PC-3 (cell line): Measurements from ENCODE around the gene SERPINI1. TPM values are rescaled to one million over a fixed set of nuclear protein-coding genes. Genes with fewer than 3 reads are reported as not detected.

Experiments used
- ATAC-seq: fragments of 200-7000 bp; cut with Tn5 transposase; 2 replicates; pipeline ENCODE4 v1.9.1; 2020; ENCODE audit warnings: mild to moderate bottlenecking, moderate library complexity
- BruUV-seq: library from RNA; stranded (reverse); fragments of 400-500 nt; replicated peaks from 2 replicates; lab custom pipeline; 2021; lab: Mats Ljungman, UMichigan
- CTCF ChIA-PET: fragments of 300-600 bp; sonication (Branson Sonifier 250); formaldehyde crosslinking; loops from one replicate; lab custom pipeline; 2022; ENCODE audit warnings: antibody characterized with exemption; lab: Charles Lee
- POLR2A ChIA-PET: fragments of 300-600 bp; sonication (Branson Sonifier 250); formaldehyde crosslinking; loops from one replicate; lab custom pipeline; 2022; ENCODE audit warnings: antibody characterized with exemption; ENCODE audit not compliant: unreplicated experiment; lab: Charles Lee
- DNase-seq: peaks from one replicate; pipeline ENCODE4 v3.0.0-alpha.2; 2015
- H2AFZ ChIP-seq: fragments of 300-600 bp; sonication (generic); 2 replicates; pipeline ENCODE4 v1.6.0; 2016; ENCODE audit warnings: antibody characterized with exemption, low read length
- H3F3A ChIP-seq: fragments of 300-600 bp; sonication (generic); one replicate; pipeline ENCODE4 v1.6.0; 2017; ENCODE audit warnings: antibody characterized with exemption, low read length, control low read depth, mild to moderate bottlenecking; ENCODE audit not compliant: unreplicated experiment
- H3K27ac ChIP-seq: fragments of 300-600 bp; sonication (generic); 2 replicates; pipeline ENCODE4 v1.5.1; 2016; ENCODE audit warnings: mild to moderate bottlenecking, low read length
- H3K27me3 ChIP-seq: fragments of 300-600 bp; sonication (generic); 2 replicates; pipeline ENCODE4 v1.6.1; 2016; ENCODE audit warnings: low read length, mixed read lengths
- H3K36me3 ChIP-seq: fragments of 300-600 bp; sonication (generic); 2 replicates; pipeline ENCODE4 v1.6.1; 2016; ENCODE audit warnings: low read depth, mixed run types, low read length, mixed read lengths
- H3K4me1 ChIP-seq: fragments of 300-600 bp; sonication (generic); 2 replicates; pipeline ENCODE4 v1.5.1; 2016; ENCODE audit warnings: low read length; ENCODE audit not compliant: insufficient read depth
- H3K4me2 ChIP-seq: fragments of 300-600 bp; sonication (generic); 2 replicates; pipeline ENCODE4 v1.6.0; 2016; ENCODE audit warnings: low read length
- H3K4me3 ChIP-seq: fragments of 300-600 bp; sonication (generic); 2 replicates; pipeline ENCODE4 v1.5.1; 2016; ENCODE audit warnings: mild to moderate bottlenecking, low read length, mixed read lengths
- H3K79me2 ChIP-seq: fragments of 300-600 bp; sonication (generic); 2 replicates; pipeline ENCODE4 v1.6.1; 2017; ENCODE audit warnings: low read length, mixed read lengths
- H3K9ac ChIP-seq: fragments of 300-600 bp; sonication (generic); 2 replicates; pipeline ENCODE4 v1.6.0; 2016; ENCODE audit warnings: mild to moderate bottlenecking, low read length
- H3K9me2 ChIP-seq: fragments of 300-600 bp; sonication (generic); replicated peaks from 2 replicates; pipeline ENCODE4 v1.6.1; 2016; ENCODE audit warnings: mixed run types, low read length, mixed read lengths
- H3K9me3 ChIP-seq: fragments of 300-600 bp; sonication (generic); 2 replicates; pipeline ENCODE4 v1.6.1; 2016; ENCODE audit warnings: low read length, mixed read lengths
- H4K20me1 ChIP-seq: fragments of 300-600 bp; sonication (generic); 2 replicates; pipeline ENCODE4 v1.6.1; 2016; ENCODE audit warnings: low read length, mixed read lengths
- EZH2 ChIP-seq: fragments of 300-600 bp; sonication (generic); IDR thresholded peaks from one replicate; pipeline ENCODE4 v1.6.1; 2017; ENCODE audit warnings: antibody characterized with exemption, mild to moderate bottlenecking, low read length; ENCODE audit not compliant: unreplicated experiment
- EZH2phosphoT487 ChIP-seq: fragments of 300-600 bp; sonication (generic); IDR thresholded peaks from 2 replicates; pipeline ENCODE4 v1.6.1; 2018; ENCODE audit warnings: mild to moderate bottlenecking, antibody characterized with exemption, low read length, borderline replicate concordance
- intact Hi-C: fragments of 100-400 bp; cut with micrococcal nuclease; formaldehyde crosslinking; loops from 2 replicates; pipeline ENCODE4 v1.9.0; 2023
- total RNA-seq: library from RNA; depleted of rRNA; stranded (reverse); fragments of >200 nt; gene quantifications from 2 replicates; pipeline ENCODE4 v1.2.3, GENCODE V29; 2014
- TF ChIP-seq, protein P1 (sequence below): fragments of 300-600 bp; sonication (generic); conservative IDR thresholded peaks from 2 replicates; pipeline ENCODE4 v1.5.1; 2017; ENCODE audit warnings: antibody characterized with exemption, low read depth, mild to moderate bottlenecking, low read length

The SERPINI1 gene
- total RNA-seq, 1 experiment from 2014 or later = 1.3 TPM

- no peak for TF ChIP-seq EZH2phosphoT487
- TSS peak; percentile 50 for BruUV-seq
- Histone ChIP-seq H2AFZ (peak overlapping the region; percentile 81), H3K9ac (peak overlapping the region; percentile 83), H3K9me3 (no peaks in the 10 kb centered on the region), H3K9me2 (no peaks in the 10 kb centered on the region), H3K4me3 (peak overlapping the region; percentile 87), H3K27me3 (no peaks in the 10 kb centered on the region), H3K79me2 (peaks cover 55% of the 10 kb centered on the region), H4K20me1 (peaks cover 41% of the 10 kb centered on the region), H3K4me1 (peaks cover 31% of the 10 kb centered on the region), H3K27ac (peak overlapping the region; percentile 78), H3K4me2 (peak overlapping the region; percentile 81), H3F3A (no peaks in the 10 kb centered on the region), H3K36me3 (no peaks in the 10 kb centered on the region)
- DNase-seq (peak; percentile 9), ATAC-seq (no peak)
- ChIA-PET CTCF (no interaction called here), POLR2A (no interaction called here)
- intact Hi-C loops = loop anchor here (10.0 kb wide), 1 partner anchor 361 kb away; the partner anchor contains the start of gene GOLIM4
Measured at GRCh38 chr3:167733961-167734497, 1.5 kb upstream of the SERPINI1 start.

GRCh38 chr3:167734498-167735232 is 856 bp upstream of the SERPINI1 start, which contains the start of gene PDCD10:
TSS of gene PDCD10 (minus strand) at chr3:167734892. CDS start at chr3:167720157, 14,735 bp downstream.
- H2AFZ ChIP-seq = peak within 1 kb of the TSS; percentile 99
- H3K27ac ChIP-seq = peak within 1 kb of the TSS; percentile 78
- H3K4me1 ChIP-seq = peaks cover 31% of the 10 kb centered on the region
- ChIA-PET POLR2A (no interaction called here), CTCF (no interaction called here)
- no TSS peak for BruUV-seq
- intact Hi-C loops = loop anchor here (1.0 to 10.0 kb wide), 3 partner anchors 76 to 360 kb away; partner anchors contain the start of gene GOLIM4
- H4K20me1 ChIP-seq = peaks cover 35% of the 10 kb centered on the region
- no peaks in the 10 kb centered on the region for H3K27me3 ChIP-seq
- no peaks in the 10 kb centered on the region for H3K36me3 ChIP-seq
- H3K4me3 ChIP-seq = peak within 1 kb of the TSS; percentile 87
- TF ChIP-seq, protein P1, sequence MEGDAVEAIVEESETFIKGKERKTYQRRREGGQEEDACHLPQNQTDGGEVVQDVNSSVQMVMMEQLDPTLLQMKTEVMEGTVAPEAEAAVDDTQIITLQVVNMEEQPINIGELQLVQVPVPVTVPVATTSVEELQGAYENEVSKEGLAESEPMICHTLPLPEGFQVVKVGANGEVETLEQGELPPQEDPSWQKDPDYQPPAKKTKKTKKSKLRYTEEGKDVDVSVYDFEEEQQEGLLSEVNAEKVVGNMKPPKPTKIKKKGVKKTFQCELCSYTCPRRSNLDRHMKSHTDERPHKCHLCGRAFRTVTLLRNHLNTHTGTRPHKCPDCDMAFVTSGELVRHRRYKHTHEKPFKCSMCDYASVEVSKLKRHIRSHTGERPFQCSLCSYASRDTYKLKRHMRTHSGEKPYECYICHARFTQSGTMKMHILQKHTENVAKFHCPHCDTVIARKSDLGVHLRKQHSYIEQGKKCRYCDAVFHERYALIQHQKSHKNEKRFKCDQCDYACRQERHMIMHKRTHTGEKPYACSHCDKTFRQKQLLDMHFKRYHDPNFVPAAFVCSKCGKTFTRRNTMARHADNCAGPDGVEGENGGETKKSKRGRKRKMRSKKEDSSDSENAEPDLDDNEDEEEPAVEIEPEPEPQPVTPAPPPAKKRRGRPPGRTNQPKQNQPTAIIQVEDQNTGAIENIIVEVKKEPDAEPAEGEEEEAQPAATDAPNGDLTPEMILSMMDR = no peak
- TF ChIP-seq EZH2phosphoT487 (no peak), EZH2 (no peak)
- H3K4me2 ChIP-seq = peak within 1 kb of the TSS; percentile 89
- no peaks in the 10 kb centered on the region for H3F3A ChIP-seq
- H3K9me3 ChIP-seq = no peaks in the 10 kb centered on the region
- peaks cover 49% of the 10 kb centered on the region for H3K79me2 ChIP-seq
- peak within 1 kb of the TSS; percentile 83 for H3K9ac ChIP-seq
- ATAC-seq = peak; percentile 86
- DNase-seq = peak; percentile 99
- H3K9me2 ChIP-seq = no peaks in the 10 kb centered on the region

DNA sequence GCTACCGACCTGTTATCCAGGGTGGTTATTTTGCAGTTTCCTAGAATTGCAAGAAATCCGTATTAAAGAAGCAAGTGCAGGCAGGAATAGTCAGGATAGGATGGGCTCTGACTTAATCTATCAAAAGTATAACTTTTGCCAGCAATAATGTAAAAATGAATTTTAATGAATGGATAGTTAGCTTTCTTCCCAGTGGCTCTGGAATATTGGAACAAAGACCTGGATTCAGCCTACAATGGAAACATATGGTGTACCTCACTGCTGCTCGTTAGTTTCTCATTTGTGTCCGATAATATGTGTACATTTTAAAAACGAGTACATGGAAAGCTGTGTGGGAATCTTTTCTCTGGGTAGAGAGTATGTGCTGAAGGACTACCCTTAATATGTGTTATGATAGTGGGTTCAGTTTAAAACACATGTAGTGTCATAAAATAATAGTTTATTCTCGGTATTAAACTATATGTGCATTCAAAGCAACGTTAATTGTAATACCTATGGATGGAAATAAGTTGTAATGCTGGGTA is 805 bp downstream of the SERPINI1 start:
- BruUV-seq = no TSS peak
- CTCF ChIA-PET = no interaction called here
- no peak overlapping the region for H3K27ac ChIP-seq
- peaks cover 32% of the 10 kb centered on the region for H3K79me2 ChIP-seq
- H3F3A ChIP-seq = no peaks in the 10 kb centered on the region
- H3K36me3 ChIP-seq = no peaks in the 10 kb centered on the region
- peak overlapping the region; percentile 89 for H3K4me2 ChIP-seq
- no peaks in the 10 kb centered on the region for H3K9me3 ChIP-seq
- POLR2A ChIA-PET = no interaction called here
- intact Hi-C loops = loop anchor here (10.0 kb wide), 1 partner anchor 358 kb away; the partner anchor contains the start of gene GOLIM4
- no peaks in the 10 kb centered on the region for H3K9me2 ChIP-seq
- peak overlapping the region; percentile 64 for H3K9ac ChIP-seq
- ATAC-seq (no peak), DNase-seq (peak; percentile 4)
- H3K27me3 ChIP-seq = no peaks in the 10 kb centered on the region
- peak overlapping the region; percentile 87 for H3K4me3 ChIP-seq
- peak overlapping the region; percentile 99 for H2AFZ ChIP-seq
- TF ChIP-seq, protein P1 = no peak
- TF ChIP-seq EZH2 (no peak), EZH2phosphoT487 (no peak)
- H3K4me1 ChIP-seq = peaks cover 29% of the 10 kb centered on the region
- H4K20me1 ChIP-seq = peaks cover 20% of the 10 kb centered on the region
